Middle frontal gyrus (tissue), 1 donor: ENCODE data around the gene COPS4.
A peak's percentile ranks its signal among the peaks of the same experiment; 100 is the strongest.
"Not testable (repeated sequence)": the region's sequence is repeated elsewhere in the genome, so short reads cannot be mapped to it uniquely, and the experiment has no call there.

ENCODE experiments used
- DNase-seq: peaks from one replicate; pipeline ENCODE4 v3.0.0-alpha.2; 2015; ENCODE audit warnings: low spot score; ENCODE audit errors: extremely low spot score

Gene COPS4

GRCh38 chr4:83034630-83035494 is at the start of gene COPS4:
Gene COPS4, plus strand, starts transcription at chr4:83035183. Its CDS starts 42 bp downstream, at chr4:83035225.
- DNase-seq: peak; percentile 97

GRCh38 chr4:82987519-82987918 is 47.5 kb upstream of the COPS4 start:
- DNase-seq: not testable (repeated sequence)

GRCh38 chr4:82988323-82988832 is 46.6 kb upstream of the COPS4 start:
- DNase-seq: no peak

- DNase-seq: no peak
Observed at GRCh38 chr4:82989575-82990429, 45.2 kb upstream of the COPS4 start.

GRCh38 chr4:82994834-82995233 is 40.1 kb upstream of the COPS4 start:
- DNase-seq: no peak

- DNase-seq: no peak
Observed at GRCh38 chr4:82998898-82999297, 36.1 kb upstream of the COPS4 start.

- no peak for DNase-seq
Observed at GRCh38 chr4:83002329-83002728, 32.7 kb upstream of the COPS4 start.

- not testable (repeated sequence) for DNase-seq
Observed at GRCh38 chr4:83003044-83003791, 31.8 kb upstream of the COPS4 start.

- DNase-seq: no peak
Observed at GRCh38 chr4:83009529-83009928, 25.5 kb upstream of the COPS4 start.

GRCh38 chr4:83010111-83010521 is 24.9 kb upstream of the COPS4 start:
- no peak for DNase-seq

- no peak for DNase-seq
Observed at GRCh38 chr4:83010522-83011318, 24.3 kb upstream of the COPS4 start, which contains the start of gene LIN54. Gene LIN54, minus strand, starts transcription at chr4:83010823. Its CDS starts 25,979 bp downstream, at chr4:82984844.

- no peak for DNase-seq
Observed at GRCh38 chr4:83011689-83012199, 23.2 kb upstream of the COPS4 start.

- no peak for DNase-seq
Observed at GRCh38 chr4:83012200-83012686, 22.7 kb upstream of the COPS4 start.

GRCh38 chr4:83012687-83013419 is 22.1 kb upstream of the COPS4 start:
- DNase-seq: peak; percentile 98

- DNase-seq: no peak
Observed at GRCh38 chr4:83013420-83013867, 21.5 kb upstream of the COPS4 start.

- DNase-seq: no peak
Observed at GRCh38 chr4:83013902-83014301, 21.1 kb upstream of the COPS4 start.

- DNase-seq: no peak
Observed at GRCh38 chr4:83019794-83020494, 15.0 kb upstream of the COPS4 start.

GRCh38 chr4:83022724-83023450 is 12.1 kb upstream of the COPS4 start:
- no peak for DNase-seq
